ENCODE measurements around the gene PRKAG1.

PRKAG1 gene

DNA sequence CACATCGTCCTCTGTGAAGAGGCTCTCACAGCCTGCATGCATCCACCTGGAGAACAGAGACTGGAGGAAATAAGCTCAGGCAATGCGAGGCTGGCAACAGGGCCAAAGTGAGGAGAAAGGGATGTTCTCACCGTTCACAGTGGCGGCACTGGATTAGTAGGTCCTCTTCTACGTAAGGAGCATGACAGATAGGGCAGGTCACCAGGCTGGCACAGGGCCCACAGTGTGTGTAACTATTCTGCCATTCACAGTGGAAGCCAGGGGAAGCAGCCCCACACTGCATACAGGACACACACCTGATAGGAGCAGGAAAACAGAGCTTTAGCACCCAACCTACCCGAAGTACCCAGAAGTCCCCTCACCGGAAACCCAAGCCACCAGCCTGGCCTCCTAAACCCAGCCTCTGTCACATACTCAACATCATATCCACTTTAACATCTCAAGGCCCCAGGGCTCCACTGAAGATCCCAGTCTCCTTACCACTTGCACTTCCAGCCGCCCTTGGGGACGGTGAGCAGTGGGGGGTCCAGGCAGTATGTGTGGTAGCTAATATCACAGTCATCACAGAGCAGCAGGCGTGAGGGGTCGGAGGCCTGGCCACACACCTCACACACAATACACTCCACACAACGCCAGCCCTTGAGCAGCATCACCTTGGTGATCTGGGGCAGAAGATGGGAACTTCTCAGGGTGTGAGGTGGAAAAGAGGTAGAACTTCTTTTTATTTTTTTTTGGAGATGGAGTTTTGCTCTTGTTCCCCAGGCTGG is 27.7 kb upstream of the PRKAG1 start:
- Histone ChIP-seq H3K9ac (ENCODE audit: low read depth, low read length) (no peak overlapping the region), H3K4me1 (ENCODE audit: control insufficient read depth, insufficient read depth, low read length) (no peaks in the 10 kb centered on the region), H3K36me3 (ENCODE audit: control insufficient read depth, insufficient read depth, low read length) (peaks cover 90% of the 10 kb centered on the region), H3K4me3 (ENCODE audit: low read depth, low read length) (no peak overlapping the region), H3K9me3 (ENCODE audit: control insufficient read depth, insufficient read depth, low read length) (no peaks in the 10 kb centered on the region), H3K27me3 (ENCODE audit: control insufficient read depth, insufficient read depth, low read length) (no peaks in the 10 kb centered on the region)

DNA sequence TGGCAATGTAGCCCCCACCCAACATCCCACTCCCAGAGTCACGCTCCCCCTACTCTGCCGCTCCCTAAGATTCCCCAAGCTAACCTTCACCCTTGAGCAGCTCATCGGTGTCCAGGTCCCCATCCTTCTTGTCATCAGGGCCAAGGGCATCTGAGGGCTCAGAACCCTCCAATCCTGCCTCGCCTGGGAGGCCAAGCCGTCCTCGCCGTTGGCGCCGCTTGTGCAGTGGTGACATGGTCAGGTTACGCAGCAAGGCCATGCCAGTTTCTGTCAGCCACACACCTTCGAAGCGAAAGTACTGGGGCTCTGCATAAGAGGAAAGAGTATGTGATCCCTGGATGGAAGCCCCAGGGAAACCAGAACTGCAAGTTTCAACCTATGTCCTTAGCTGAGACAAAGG is 26.1 kb upstream of the PRKAG1 start:
- Histone ChIP-seq H3K36me3 (ENCODE audit: control insufficient read depth, insufficient read depth, low read length) (peaks cover 84% of the 10 kb centered on the region), H3K27me3 (ENCODE audit: control insufficient read depth, insufficient read depth, low read length) (no peaks in the 10 kb centered on the region), H3K9me3 (ENCODE audit: control insufficient read depth, insufficient read depth, low read length) (no peaks in the 10 kb centered on the region), H3K4me1 (ENCODE audit: control insufficient read depth, insufficient read depth, low read length) (no peaks in the 10 kb centered on the region), H3K4me3 (ENCODE audit: low read depth, low read length) (no peak overlapping the region), H3K9ac (ENCODE audit: low read depth, low read length) (no peak overlapping the region)

DNA sequence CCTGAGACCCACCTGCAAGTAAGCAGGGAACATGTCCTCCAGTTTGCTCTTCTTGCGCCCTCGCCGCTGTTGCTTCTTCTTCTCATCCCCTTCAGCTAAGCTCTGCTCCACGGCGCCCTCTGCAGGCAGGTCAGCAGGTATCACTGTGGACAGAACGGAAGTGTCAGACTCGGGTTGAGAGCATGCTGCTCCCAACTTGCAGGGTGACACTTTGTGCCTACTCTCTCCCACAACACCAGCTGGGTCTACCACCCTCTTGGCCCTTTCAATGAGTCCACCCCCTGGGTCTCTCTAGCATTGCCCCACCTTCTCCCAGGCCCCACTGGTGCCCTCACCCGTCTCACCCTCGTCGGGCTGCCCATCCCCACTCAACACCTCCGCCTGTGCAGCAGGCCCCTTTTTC is 25.3 kb upstream of the PRKAG1 start:
- H3K4me3 ChIP-seq (ENCODE audit: low read depth, low read length) = no peak overlapping the region
- H3K36me3 ChIP-seq (ENCODE audit: control insufficient read depth, insufficient read depth, low read length) = peaks cover 84% of the 10 kb centered on the region
- no peaks in the 10 kb centered on the region for H3K9me3 ChIP-seq (ENCODE audit: control insufficient read depth, insufficient read depth, low read length)
- no peak overlapping the region for H3K9ac ChIP-seq (ENCODE audit: low read depth, low read length)
- H3K4me1 ChIP-seq (ENCODE audit: control insufficient read depth, insufficient read depth, low read length) = no peaks in the 10 kb centered on the region
- no peaks in the 10 kb centered on the region for H3K27me3 ChIP-seq (ENCODE audit: control insufficient read depth, insufficient read depth, low read length)

DNA sequence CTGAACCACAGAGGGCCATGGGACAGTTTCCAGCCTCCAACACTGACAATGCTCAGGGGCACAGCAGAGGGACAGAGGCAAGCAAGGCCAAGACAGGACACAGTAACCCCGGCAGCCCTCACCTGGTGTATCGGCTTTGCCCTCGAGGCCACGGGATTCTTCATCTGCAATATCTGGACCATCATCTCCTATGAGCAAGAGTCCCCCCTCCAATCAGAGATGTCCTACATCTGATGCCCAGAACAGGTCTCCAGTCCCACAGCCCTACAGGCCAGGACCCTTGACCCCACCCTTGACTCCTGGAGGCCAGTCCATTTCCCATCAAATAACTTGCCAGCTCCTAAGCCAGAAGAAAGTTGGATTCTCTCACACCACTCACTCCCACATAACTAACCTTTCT is 24.7 kb upstream of the PRKAG1 start:
- Histone ChIP-seq H3K36me3 (ENCODE audit: control insufficient read depth, insufficient read depth, low read length) (peaks cover 84% of the 10 kb centered on the region), H3K4me1 (ENCODE audit: control insufficient read depth, insufficient read depth, low read length) (no peaks in the 10 kb centered on the region), H3K9me3 (ENCODE audit: control insufficient read depth, insufficient read depth, low read length) (no peaks in the 10 kb centered on the region), H3K27me3 (ENCODE audit: control insufficient read depth, insufficient read depth, low read length) (no peaks in the 10 kb centered on the region), H3K9ac (ENCODE audit: low read depth, low read length) (no peak overlapping the region), H3K4me3 (ENCODE audit: low read depth, low read length) (no peak overlapping the region)

DNA sequence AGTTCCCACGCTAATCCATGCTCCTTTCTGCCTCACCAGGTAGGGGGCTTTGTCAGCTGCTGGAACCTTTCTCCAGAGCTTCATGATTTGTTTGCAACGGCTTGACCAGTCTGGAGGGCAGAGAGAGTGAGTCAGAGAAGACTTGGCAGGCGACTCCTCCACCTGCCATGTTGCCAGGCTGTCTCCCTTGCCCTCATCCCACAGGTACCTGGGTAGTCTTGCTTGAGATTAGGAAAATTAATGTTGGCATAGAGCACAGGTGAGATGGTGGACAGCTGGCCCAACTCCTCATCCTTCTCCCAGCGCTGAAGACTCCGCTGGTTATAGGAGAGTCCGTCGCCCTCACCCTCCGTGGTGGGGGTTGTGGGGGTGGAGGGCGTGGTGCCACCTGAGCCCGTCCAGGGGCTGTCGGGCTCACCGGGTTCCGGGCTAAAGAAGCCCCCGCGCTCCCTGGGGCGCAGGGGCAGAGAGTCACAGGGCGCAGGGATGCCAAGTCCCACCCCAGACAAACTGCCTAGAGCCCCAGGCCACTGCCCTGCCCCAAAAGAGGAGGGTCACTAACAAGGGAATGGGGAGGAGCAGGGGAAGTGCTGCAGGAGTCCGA is 23.4 kb upstream of the PRKAG1 start:
- no peaks in the 10 kb centered on the region for H3K9me3 ChIP-seq (ENCODE audit: control insufficient read depth, insufficient read depth, low read length)
- H3K27me3 ChIP-seq (ENCODE audit: control insufficient read depth, insufficient read depth, low read length) = no peaks in the 10 kb centered on the region
- H3K9ac ChIP-seq (ENCODE audit: low read depth, low read length) = no peak overlapping the region
- H3K4me1 ChIP-seq (ENCODE audit: control insufficient read depth, insufficient read depth, low read length) = no peaks in the 10 kb centered on the region
- peaks cover 90% of the 10 kb centered on the region for H3K36me3 ChIP-seq (ENCODE audit: control insufficient read depth, insufficient read depth, low read length)
- H3K4me3 ChIP-seq (ENCODE audit: low read depth, low read length) = no peak overlapping the region

DNA sequence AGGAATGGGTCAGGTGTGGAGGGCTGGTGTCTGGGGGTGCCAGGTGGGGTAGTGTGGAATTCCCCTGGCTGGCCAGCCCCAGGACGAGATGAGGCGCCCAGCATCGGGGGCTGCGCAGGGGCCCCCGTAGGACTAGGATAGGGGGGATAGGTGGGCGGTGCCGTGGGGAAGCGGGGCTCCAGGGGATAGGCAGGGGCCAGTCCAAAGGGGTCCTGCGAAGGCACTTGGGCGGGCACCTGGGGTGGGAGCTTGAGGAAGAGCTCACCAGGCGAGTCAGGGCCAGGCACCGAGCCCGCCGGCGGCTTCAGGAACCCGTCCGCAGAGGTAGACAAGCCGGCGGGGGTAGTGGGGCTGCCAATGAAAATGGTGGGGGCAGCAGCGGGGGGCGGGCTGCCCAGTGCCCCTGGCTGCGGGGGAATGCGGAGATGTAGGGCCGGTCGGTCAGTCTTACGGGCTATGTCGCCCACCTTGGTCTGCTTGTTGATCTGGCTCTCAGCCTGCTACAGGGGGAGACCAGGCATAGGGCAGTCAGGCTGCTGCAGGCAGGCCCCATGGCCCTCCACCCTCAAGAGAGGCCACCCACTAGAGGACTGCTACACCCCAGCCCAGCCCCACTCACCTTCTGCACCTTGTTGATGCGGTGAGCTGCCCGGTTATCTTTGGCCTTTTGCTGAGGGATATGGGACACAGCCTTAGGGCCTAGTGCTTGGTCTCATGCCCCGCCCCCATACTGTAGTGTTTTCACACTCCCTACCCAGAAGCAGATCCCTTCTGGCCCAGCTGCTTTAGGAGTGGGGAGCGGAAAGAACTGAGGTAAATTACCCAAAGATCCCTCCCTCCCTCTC is 22.7 kb upstream of the PRKAG1 start:
- H3K36me3 ChIP-seq (ENCODE audit: control insufficient read depth, insufficient read depth, low read length) = peaks cover 87% of the 10 kb centered on the region

DNA sequence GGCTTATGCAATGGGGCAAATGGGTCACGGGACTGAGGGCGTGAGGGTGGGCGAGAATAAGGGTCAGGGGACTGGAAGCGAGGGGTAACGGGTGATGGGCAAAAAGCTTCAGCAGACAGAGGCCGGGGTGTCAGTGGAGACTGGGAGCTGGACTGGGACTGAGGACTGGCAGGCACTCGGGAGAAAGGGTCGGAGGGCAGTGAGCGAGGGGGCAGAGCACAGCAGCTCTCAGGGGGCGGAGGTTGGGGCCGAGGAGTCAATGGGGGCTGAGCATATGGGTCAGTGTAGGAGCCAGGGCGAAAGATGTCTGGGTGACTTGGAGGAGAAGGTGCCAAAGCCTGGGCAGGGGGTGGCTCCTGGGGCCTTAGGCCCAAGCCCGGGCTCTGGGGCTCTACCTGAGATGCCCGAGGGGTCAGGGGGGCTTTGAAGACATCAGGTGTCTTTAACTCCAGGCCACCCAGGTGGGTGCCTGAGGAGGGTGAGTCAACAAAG is 21.8 kb upstream of the PRKAG1 start:
- Histone ChIP-seq H3K36me3 (ENCODE audit: control insufficient read depth, insufficient read depth, low read length) (peaks cover 79% of the 10 kb centered on the region), H3K9ac (ENCODE audit: low read depth, low read length) (no peak overlapping the region), H3K9me3 (ENCODE audit: control insufficient read depth, insufficient read depth, low read length) (no peaks in the 10 kb centered on the region), H3K4me3 (ENCODE audit: low read depth, low read length) (no peak overlapping the region), H3K27me3 (ENCODE audit: control insufficient read depth, insufficient read depth, low read length) (no peaks in the 10 kb centered on the region), H3K4me1 (ENCODE audit: control insufficient read depth, insufficient read depth, low read length) (no peaks in the 10 kb centered on the region)

More for the DNA sequence above, 22.7 kb upstream of the PRKAG1 start:
- no peak overlapping the region for H3K4me3 ChIP-seq (ENCODE audit: low read depth, low read length)
- H3K9me3 ChIP-seq (ENCODE audit: control insufficient read depth, insufficient read depth, low read length) = no peaks in the 10 kb centered on the region
- no peaks in the 10 kb centered on the region for H3K4me1 ChIP-seq (ENCODE audit: control insufficient read depth, insufficient read depth, low read length)
- H3K9ac ChIP-seq (ENCODE audit: low read depth, low read length) = no peak overlapping the region
- H3K27me3 ChIP-seq (ENCODE audit: control insufficient read depth, insufficient read depth, low read length) = no peaks in the 10 kb centered on the region

DNA sequence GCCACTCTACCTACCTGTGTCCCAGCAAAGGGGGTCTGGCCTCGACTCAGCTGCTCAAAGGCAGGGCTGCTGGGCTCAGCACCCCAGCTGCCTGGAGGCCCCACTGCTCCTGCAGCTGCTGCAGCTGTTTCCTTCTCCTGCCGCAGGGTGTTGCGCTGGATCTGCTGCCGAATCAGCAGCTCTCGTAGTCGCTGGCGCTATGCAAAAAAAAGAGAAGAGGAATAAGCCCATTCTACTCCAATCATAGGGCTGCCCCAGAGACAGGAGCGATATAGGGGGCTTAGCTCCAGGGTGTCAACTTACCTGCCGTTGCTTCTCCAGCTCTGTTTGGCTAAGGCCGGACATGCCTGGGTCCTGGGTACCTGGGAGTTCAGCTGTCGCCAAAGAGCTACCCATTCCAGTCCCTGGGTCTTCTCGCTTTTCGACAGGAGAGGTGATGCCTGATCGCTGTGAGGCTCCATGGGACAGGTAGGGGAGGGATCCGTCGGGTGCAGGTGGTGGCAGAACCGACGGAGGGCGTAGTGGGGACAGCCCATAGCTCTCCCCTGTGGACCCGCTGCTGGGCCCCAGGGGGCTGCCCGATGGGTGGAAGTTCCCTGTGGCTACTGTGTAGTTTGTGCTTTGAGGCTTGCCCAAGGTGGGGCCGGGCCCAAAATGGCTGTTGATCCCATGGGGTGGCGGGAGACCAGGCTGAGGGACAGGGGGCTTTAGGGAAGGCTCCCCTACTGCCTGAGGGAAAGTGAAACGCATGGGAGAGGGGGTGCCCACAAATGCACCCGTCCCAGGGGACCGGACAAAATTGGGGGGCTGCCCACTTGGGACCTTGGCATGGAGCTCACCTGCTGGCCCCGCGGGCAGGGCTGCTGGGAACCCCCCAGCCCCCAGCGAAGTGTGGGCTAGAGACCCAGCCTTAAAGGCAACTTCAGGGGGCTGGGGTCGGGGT is 21.1 kb upstream of the PRKAG1 start:
- peaks cover 75% of the 10 kb centered on the region for H3K36me3 ChIP-seq (ENCODE audit: control insufficient read depth, insufficient read depth, low read length)
- no peak overlapping the region for H3K9ac ChIP-seq (ENCODE audit: low read depth, low read length)
- H3K27me3 ChIP-seq (ENCODE audit: control insufficient read depth, insufficient read depth, low read length) = no peaks in the 10 kb centered on the region
- no peak overlapping the region for H3K4me3 ChIP-seq (ENCODE audit: low read depth, low read length)
- no peaks in the 10 kb centered on the region for H3K4me1 ChIP-seq (ENCODE audit: control insufficient read depth, insufficient read depth, low read length)
- no peaks in the 10 kb centered on the region for H3K9me3 ChIP-seq (ENCODE audit: control insufficient read depth, insufficient read depth, low read length)

DNA sequence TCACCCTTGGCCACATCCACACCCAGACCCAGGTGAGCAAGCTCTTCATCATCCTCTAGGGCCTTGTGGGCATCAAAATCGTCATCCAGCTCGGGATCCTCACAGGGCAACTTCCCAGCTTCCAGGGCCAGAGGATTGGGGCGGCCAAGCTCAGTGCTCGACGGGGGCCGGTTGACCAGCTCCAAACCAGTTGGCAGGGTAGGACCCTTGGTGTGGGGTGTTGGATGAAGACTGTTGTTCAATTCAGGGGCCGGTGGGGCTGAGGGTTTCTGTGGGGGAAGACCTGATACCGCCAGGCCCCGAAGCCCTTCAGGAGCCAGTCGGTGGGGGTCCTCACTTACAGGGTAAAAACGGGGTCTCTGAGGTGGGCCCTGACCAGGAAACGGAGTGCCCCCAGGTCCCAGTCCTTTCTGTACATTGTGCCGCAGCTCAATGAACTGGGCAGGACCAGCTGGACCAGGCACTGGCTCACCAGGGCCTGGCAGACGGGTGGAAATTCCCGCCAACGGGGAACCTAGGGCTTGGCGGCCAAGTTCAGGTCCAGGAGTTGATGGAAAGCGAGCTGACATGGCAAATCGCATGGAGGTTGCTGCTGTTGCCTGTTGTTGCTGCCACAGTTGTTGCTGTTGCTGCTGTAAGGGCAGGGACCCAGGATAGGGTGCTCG is 19.8 kb upstream of the PRKAG1 start:
- no peaks in the 10 kb centered on the region for H3K9me3 ChIP-seq (ENCODE audit: control insufficient read depth, insufficient read depth, low read length)
- peaks cover 75% of the 10 kb centered on the region for H3K36me3 ChIP-seq (ENCODE audit: control insufficient read depth, insufficient read depth, low read length)
- H3K9ac ChIP-seq (ENCODE audit: low read depth, low read length) = no peak overlapping the region
- H3K4me1 ChIP-seq (ENCODE audit: control insufficient read depth, insufficient read depth, low read length) = no peaks in the 10 kb centered on the region
- no peaks in the 10 kb centered on the region for H3K27me3 ChIP-seq (ENCODE audit: control insufficient read depth, insufficient read depth, low read length)
- H3K4me3 ChIP-seq (ENCODE audit: low read depth, low read length) = no peak overlapping the region

DNA sequence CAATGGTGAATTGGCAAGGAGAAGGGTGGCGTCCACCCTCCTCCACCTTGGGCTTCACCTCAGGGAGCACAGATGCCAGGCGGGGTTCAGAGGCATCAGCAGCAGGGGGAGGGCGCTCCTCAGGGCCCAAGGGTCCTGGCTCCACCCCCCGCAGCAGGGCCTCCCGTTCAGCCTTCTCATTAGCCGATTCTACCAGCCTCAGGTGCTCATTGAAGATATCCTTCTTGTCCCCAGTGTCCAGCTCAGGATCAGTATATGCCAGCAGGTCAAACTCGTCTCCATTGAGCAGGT is 19.3 kb upstream of the PRKAG1 start:
- no peak overlapping the region for H3K4me3 ChIP-seq (ENCODE audit: low read depth, low read length)
- H3K4me1 ChIP-seq (ENCODE audit: control insufficient read depth, insufficient read depth, low read length) = no peaks in the 10 kb centered on the region
- no peak overlapping the region for H3K9ac ChIP-seq (ENCODE audit: low read depth, low read length)
- no peaks in the 10 kb centered on the region for H3K27me3 ChIP-seq (ENCODE audit: control insufficient read depth, insufficient read depth, low read length)
- peaks cover 75% of the 10 kb centered on the region for H3K36me3 ChIP-seq (ENCODE audit: control insufficient read depth, insufficient read depth, low read length)
- H3K9me3 ChIP-seq (ENCODE audit: control insufficient read depth, insufficient read depth, low read length) = no peaks in the 10 kb centered on the region

Data from iPS-15b (cell line).